HG02885 (cell line): ENCODE results near the gene ARHGAP22.

Experiments
- ATAC-seq: cut with Tn5 transposase; IDR thresholded peaks from one replicate; pipeline ENCODE4 v1.9.1; 2021; ENCODE audit warnings: mild to moderate bottlenecking; ENCODE audit not compliant: unreplicated experiment, poor library complexity

The ARHGAP22 gene

DNA sequence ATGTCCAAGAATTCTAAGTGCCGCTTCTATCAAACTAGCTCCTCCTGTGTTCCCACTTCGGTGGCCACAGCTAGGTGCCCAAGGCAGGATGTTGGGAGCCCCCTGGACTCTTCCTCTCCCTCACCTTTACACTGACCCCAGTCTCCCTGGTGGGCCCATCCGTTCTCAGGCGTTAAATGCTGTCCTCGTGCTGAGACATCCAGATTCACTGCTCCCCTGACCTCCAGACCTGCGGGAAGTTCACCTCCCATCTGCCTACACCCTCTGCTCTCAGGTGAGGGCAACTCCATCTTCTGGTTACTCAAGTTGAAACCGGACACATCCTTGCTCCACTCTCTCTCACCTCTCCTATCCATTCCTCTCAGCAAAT is 114.3 kb downstream of the ARHGAP22 start:
- ATAC-seq, result no peak

- no peak for ATAC-seq
Measured at GRCh38 chr10:48489099-48489498, 115.8 kb downstream of the ARHGAP22 start.

- no peak for ATAC-seq
Measured at GRCh38 chr10:48487244-48487643, 117.6 kb downstream of the ARHGAP22 start.

DNA sequence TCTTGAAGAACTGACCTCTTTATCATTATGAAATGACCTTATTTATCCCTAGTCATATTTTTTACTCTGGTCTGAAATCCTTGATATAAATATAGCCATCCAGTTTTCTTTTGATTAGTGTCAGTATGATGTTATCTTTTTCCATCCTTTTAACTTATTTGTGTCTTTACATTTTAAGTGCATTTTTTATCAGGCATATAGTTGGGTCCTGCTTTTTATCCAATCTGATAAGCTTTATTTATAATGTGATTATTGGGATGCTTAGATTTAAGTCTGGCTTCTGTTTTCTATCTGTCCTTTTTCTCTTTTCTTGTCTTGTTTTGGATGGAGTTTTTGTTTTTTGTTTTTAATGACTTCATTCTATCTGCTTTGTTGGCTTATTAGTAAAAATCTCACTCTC is 119.2 kb downstream of the ARHGAP22 start:
- ATAC-seq, result no peak

- no peak for ATAC-seq
Measured at GRCh38 chr10:48484911-48485310, 120.0 kb downstream of the ARHGAP22 start.

DNA sequence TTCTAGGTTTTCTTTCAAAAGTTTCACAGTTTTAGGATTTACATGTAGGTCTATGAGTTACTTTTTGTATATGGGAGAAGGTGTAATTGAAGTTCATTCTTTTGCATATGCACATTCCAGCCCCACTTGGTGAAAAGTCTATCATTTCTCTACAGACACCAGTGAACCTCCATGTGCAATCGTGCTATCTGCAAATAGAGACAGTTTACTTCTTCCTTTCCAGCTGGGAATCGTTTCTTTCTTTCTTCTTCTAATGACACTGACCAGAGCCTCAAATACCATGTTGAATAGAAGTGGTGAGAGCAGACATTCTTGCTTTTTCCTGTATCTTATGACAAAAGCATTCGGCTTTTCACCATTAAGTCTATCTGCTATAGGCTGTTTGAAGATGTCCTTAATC is 122.7 kb downstream of the ARHGAP22 start:
- ATAC-seq, result no peak

- ATAC-seq, result no peak
Measured at GRCh38 chr10:48481385-48481784, 123.5 kb downstream of the ARHGAP22 start.

DNA sequence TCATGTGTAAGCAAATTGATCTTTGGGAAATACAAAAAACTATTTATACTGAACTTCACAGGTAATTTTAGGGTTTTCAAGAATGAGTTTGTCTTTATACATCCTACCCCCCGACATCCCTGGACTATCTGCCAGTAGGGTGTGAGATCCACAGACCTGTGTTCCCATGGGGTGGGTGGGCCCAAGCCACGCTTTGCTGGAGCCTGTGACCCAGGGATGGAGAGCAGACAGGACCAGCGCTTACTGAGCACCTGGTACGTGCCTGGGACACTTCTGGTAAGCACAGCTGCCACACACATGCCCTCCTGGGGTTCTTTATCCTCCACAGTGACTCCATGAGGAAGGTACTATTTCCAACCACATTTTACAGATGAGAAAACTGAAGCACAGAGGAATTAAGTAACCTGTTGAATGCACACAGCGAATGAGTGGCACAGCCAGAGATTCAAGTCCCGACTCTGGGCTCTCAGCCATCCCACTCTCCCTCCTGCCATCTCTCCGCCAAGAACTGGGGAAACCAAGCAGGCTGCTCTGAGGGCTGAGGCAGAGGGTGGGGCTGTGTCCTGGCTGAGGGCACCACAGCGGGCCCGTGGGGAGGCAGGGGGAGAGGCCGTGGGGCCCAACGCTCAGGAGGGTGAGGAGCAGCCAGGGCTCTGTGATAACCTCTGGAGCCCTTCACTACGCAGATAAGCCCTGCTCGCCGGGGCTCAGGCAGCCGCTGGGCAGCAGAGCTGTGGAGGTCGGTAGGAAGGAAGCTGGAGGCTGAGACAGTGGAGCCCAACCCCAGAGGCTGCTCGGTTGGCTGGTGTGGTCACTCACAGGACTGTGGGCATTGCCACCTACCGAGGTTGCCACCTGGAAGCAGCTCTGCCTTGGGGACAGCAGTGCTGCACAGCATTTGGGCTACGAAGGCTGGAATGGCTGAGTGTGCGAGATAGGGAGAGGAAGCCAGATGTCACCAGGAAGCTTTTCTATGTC is 124.2 kb downstream of the ARHGAP22 start:
- ATAC-seq, result no peak

DNA sequence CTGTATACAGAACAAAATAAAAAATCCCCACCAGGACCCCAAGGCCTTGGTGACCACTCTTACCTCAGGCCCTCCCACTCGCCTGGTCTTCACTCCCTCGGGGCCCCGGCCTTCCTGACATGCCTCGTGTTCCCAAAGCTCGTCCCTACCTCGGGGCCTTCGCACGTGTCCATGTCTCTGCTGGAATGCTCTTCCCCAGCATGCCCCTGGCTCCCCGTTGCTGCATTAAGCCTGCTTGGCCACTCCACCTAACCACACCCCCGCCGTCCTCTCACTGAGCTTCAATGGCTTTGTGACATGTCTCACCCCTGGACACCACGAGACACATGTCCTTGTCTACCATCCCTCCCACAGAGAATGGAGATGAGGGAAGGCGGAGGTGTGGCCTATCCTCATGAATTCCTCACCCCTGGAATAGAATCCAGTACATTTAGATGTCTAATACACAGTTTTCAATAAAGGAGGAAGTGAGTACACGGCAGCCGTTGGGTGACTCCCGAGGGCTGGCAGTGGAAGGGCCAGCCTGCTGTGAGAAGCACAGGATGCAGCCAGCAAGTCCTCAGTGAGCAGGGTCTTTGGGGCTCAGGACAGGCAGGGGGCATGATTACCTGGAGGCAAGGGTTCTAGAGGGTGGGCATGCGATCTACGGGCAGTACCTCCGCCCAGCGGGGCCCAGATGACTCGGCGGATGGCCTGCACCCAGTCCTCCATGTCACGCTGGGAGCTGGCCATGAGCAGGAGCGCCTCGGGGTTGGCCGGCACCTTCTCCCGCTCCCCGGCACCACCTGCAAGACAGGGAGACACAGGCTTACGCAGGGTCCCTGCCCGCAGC is 125.7 kb downstream of the ARHGAP22 start:
- ATAC-seq, result no peak

GRCh38 chr10:48478469-48478868 is 126.4 kb downstream of the ARHGAP22 start:
- no peak for ATAC-seq

- ATAC-seq, result no peak
Measured at GRCh38 chr10:48477616-48478015, 127.3 kb downstream of the ARHGAP22 start.

DNA sequence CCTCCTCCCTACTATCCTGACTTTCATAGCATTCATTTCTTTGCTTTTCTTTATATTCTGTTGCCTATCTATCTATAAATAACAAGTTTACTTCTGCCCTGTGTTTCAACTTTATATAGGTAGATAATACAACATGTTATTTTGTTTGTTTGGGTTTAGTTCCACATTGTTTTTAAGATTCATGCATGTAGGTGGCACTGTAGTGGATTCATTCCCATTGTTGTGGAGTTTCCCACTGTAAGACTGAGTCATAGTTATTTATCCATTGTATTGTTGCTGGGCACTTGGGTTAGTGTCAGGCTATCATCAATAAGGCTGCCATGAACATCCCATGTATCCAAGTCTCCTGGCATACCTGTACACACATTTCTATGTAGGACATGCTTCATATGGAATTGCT is 127.7 kb downstream of the ARHGAP22 start:
- no peak for ATAC-seq

- no peak for ATAC-seq
Measured at GRCh38 chr10:48476279-48476982, 128.4 kb downstream of the ARHGAP22 start.

- no peak for ATAC-seq
Measured at GRCh38 chr10:48475943-48476278, 129.0 kb downstream of the ARHGAP22 start.

DNA sequence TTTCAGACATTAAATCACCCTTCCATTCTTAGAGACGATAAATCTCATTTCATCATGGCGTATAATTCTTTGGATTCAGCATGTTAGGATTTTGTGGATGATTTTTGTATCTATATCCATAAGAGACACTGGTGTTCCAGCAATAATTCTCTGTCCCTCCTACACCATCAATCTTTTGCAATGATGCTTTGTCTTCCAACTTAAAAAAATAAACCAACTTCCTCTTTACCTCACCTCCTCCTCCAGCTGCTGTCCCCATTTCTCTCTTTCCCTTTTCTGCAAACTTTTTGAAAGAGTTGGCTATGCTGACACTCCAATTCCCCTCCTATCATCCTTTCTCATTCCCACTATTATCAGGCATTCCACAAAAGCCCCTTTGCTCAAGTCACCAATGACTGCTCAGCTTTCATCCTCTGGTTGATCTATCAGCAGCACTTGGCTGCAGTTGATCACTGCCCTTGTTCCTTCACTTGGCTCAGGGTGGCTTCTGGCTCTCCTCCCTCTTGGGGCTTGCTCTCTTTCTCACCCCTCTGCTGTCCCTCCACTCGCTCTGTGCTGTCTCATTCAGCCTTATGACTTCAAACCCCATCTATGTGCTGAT is 130.0 kb downstream of the ARHGAP22 start:
- no peak for ATAC-seq

GRCh38 chr10:48473704-48474103 is 131.2 kb downstream of the ARHGAP22 start:
- no peak for ATAC-seq

DNA sequence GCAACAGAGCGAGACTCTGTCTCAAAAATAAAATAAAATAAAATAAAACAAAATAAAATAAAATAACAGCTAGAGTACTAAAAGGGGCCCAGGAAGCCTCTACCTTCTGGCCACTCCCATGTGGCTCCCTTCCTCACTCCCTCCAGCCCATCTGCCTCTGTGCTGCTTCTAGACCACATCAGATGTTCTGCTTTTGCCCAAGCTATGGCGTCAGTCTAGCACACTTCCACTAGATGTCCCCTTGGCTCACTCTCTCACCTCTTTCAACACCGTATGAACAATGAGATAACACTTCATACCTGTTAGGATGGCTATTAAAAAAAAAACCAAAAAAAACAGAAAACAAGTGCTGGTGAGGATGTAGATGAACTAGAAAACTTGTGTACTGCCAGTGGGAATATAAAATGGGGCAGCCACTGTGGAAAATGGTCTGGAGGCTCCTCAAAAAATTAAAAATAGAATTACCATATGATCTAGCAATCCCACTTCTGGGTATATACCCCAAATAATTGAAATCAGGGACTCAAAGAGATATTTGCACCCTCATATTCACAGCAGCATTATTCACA is 132.3 kb downstream of the ARHGAP22 start:
- ATAC-seq, result no peak

- no peak for ATAC-seq
Measured at GRCh38 chr10:48470893-48471805, 133.7 kb downstream of the ARHGAP22 start.
